Measurements from ENCODE around the gene SNRPA1.

GRCh38 chr15:101318147-101318819 lies 23.2 kb upstream of the SNRPA1 start:
- TF ChIP-seq POLR2A (IDR thresholded peaks at IDR 0.05) = no peak
- no peak for TF ChIP-seq CTCF (IDR thresholded peaks at IDR 0.05)
- TF ChIP-seq EP300 (IDR thresholded peaks at IDR 0.05) = no peak
- TF ChIP-seq POLR2AphosphoS5 (IDR thresholded peaks at IDR 0.05) = no peak

Data from sigmoid colon (tissue), 4 donors.